ENCODE data around the gene LMF1.

LMF1 gene

DNA sequence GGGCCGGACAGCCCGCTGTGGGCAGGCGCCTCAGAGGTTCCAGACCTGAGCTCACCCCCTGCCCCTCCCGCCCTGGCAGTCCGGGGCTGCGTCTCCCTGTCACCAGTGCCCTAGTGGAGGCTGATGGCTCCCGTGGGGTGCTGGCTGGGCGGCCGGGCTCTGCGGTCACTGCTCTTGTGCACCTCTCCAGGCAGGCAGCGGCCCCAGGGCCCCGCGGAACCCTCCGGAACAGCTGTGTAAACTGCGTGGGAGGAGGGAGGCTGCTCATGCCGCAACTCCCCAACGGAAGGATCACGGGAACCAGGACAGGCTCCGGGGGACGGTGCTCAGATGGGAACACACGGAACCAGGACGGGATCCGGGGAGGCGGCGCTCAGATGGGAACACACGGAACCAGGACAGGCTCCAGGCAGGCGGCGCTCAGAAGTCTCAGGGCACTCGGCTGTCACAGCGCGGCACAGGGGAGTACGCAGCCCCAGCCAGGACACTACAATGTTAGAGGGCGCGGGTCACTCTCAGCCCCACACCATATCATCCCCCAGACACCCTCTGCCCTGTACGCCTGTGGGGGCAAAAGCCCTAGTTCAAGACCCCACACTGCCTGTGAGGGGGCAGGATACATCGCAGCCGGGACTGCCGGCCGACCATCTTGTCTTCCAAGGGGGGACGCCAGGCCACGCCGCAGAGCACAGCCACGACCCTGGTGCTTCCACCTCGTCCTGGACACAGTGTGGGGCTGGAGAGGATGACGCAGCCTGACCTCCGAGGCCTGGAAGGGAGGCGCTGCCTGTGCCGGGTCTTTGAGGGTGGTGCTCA is 96.2 kb downstream of the LMF1 start:
- in situ Hi-C loops (cut with HindIII; ENCODE audit: low sequenced_read_pairs): no loop called here
- no peak overlapping the region for H3K4me3 ChIP-seq (ENCODE audit: low read depth, low read length)
- DNase-seq (ENCODE audit: low read depth, low spot score): no peak
- TF ChIP-seq, protein P1, sequence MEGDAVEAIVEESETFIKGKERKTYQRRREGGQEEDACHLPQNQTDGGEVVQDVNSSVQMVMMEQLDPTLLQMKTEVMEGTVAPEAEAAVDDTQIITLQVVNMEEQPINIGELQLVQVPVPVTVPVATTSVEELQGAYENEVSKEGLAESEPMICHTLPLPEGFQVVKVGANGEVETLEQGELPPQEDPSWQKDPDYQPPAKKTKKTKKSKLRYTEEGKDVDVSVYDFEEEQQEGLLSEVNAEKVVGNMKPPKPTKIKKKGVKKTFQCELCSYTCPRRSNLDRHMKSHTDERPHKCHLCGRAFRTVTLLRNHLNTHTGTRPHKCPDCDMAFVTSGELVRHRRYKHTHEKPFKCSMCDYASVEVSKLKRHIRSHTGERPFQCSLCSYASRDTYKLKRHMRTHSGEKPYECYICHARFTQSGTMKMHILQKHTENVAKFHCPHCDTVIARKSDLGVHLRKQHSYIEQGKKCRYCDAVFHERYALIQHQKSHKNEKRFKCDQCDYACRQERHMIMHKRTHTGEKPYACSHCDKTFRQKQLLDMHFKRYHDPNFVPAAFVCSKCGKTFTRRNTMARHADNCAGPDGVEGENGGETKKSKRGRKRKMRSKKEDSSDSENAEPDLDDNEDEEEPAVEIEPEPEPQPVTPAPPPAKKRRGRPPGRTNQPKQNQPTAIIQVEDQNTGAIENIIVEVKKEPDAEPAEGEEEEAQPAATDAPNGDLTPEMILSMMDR (IDR thresholded peaks at IDR 0.05; ENCODE audit: low read depth, low read length): no peak

GRCh38 chr16:873889-874288 is 96.9 kb downstream of the LMF1 start:
- DNase-seq (ENCODE audit: low read depth, low spot score): no peak
- in situ Hi-C loops (cut with HindIII; ENCODE audit: low sequenced_read_pairs): no loop called here
- no peak overlapping the region for H3K4me3 ChIP-seq (ENCODE audit: low read depth, low read length)
- TF ChIP-seq, protein P1 (IDR thresholded peaks at IDR 0.05; ENCODE audit: low read depth, low read length): no peak

- no peak for DNase-seq (ENCODE audit: low read depth, low spot score)
Measured at GRCh38 chr16:873243-873661, 97.5 kb downstream of the LMF1 start.

DNA sequence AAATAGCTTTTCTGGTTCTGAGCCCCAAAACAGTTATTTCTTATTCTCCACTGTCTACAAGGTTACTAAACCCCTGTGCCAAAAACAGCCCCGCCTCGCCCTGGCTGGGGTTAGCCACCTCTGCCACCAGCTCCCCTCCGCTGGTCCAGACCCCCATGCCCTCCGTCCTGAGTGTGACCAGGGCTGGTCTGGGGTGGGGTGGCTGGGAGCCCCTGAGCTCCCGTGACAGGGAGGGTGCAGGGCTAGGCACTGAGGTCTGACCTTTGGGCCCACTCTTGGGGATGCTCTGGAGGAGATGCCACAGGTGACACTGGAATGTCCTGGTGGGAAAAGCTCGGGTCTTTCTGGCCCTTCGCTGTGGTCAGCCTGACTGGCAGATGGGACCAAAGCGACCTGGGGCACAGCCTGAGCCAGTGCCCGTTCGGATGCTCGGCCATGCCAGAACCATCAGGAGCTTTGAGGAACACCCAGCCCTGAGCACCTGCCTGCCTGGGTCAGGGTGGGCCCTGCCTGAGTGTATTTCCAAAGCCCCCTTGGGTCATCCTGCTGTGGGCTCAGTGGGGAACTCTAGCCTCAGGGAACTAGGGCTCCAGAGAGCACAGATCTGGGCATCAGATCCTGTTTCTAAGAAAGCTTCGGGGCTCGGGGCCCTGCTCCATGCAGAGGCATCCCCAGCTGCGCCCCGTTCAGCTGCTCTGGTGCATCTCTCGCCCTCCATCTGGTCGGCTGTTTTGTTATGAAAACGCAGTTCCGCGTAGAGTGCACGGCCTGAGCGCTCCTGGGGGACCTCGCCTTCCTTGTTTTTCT is 98.1 kb downstream of the LMF1 start:
- DNase-seq (ENCODE audit: low read depth, low spot score): no peak
- TF ChIP-seq, protein P1 (IDR thresholded peaks at IDR 0.05; ENCODE audit: low read depth, low read length): no peak
- no peak overlapping the region for H3K4me3 ChIP-seq (ENCODE audit: low read depth, low read length)
- in situ Hi-C loops (cut with HindIII; ENCODE audit: low sequenced_read_pairs): no loop called here

More at GRCh38 chr16:873243-873661, 97.5 kb downstream of the LMF1 start:
- H3K4me3 ChIP-seq (ENCODE audit: low read depth, low read length): no peak overlapping the region
- TF ChIP-seq, protein P1 (IDR thresholded peaks at IDR 0.05; ENCODE audit: low read depth, low read length): no peak
- in situ Hi-C loops (cut with HindIII; ENCODE audit: low sequenced_read_pairs): no loop called here

DNA sequence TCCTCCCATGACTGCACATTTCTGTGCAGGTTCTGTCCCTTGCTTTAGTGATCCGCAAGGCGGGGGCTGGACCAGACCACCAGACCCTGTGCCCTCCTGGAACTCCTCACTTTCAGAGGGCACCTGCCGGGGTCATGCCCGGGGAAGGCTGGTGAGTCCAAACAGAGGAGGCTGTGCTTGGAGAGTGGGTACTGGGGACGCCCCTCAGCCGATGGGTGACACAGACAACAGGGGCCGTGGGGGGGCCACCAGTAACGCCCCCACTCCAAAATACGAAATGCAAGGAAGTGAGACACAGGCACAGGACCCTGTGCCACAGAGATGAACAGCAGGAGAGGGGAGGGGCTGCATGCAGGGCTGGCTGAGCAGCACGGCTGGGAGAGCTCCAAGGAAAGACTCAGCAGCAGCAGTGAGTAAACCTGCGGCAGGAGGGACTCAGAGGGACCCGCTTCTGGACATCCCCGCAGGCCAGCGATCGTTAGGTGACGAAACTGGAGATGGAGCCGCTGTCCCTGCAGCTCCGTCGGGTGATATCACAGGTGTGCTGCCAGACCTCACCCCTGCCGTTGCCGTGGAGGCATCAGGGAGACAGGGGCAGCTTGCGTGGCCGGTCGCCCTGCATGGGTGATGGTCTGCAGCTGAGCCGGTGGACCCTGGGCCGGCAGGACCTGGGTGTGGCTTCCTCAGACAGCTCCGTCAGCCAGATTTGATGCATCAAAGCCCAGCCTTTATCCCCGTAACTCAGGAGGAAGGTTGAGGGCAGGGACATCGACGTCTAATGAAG is 99.0 kb downstream of the LMF1 start:
- TF ChIP-seq, protein P1 (IDR thresholded peaks at IDR 0.05; ENCODE audit: low read depth, low read length): no peak
- no peak for DNase-seq (ENCODE audit: low read depth, low spot score)
- in situ Hi-C loops (cut with HindIII; ENCODE audit: low sequenced_read_pairs): no loop called here
- H3K4me3 ChIP-seq (ENCODE audit: low read depth, low read length): no peak overlapping the region

Measured in astrocyte of the spinal cord (primary cell).